HUES48 (cell line): ENCODE results near the gene UMPS.

Source experiments
- H3K27ac ChIP-seq: one replicate; pipeline ENCODE4 v1.7.0; 2013; ENCODE audit warnings: low read depth, low read length, inconsistent platforms
- H3K27me3 ChIP-seq: 2 replicates; pipeline ENCODE4 v1.6.1; 2013; ENCODE audit warnings: mild to moderate bottlenecking, low read length; ENCODE audit not compliant: control insufficient read depth, insufficient read depth
- H3K36me3 ChIP-seq: 2 replicates; pipeline ENCODE4 v1.6.1; 2013; ENCODE audit warnings: low read length; ENCODE audit not compliant: control insufficient read depth, insufficient read depth
- H3K4me1 ChIP-seq: 2 replicates; pipeline ENCODE4 v1.6.1; 2013; ENCODE audit warnings: mild to moderate bottlenecking, low read length; ENCODE audit not compliant: control insufficient read depth, insufficient read depth
- H3K4me3 ChIP-seq: 2 replicates; pipeline ENCODE4 v1.5.1; 2013; ENCODE audit warnings: mild to moderate bottlenecking, low read depth, low read length
- H3K9ac ChIP-seq: 2 replicates; pipeline ENCODE4 v1.6.1; 2013; ENCODE audit warnings: mild to moderate bottlenecking, low read depth, low read length, moderate library complexity
- H3K9me3 ChIP-seq: 2 replicates; pipeline ENCODE4 v1.6.1; 2013; ENCODE audit warnings: low read length; ENCODE audit not compliant: control insufficient read depth, insufficient read depth

Gene UMPS

GRCh38 chr3:124695369-124695768 is 34.9 kb upstream of the UMPS start:
- Histone ChIP-seq H3K9me3 (no peaks in the 10 kb centered on the region), H3K4me3 (no peak overlapping the region), H3K27ac (no peak overlapping the region), H3K27me3 (no peaks in the 10 kb centered on the region), H3K36me3 (no peaks in the 10 kb centered on the region), H3K9ac (no peak overlapping the region), H3K4me1 (no peaks in the 10 kb centered on the region)

- no peaks in the 10 kb centered on the region for H3K36me3 ChIP-seq
- H3K9me3 ChIP-seq: no peaks in the 10 kb centered on the region
- no peaks in the 10 kb centered on the region for H3K27me3 ChIP-seq
- H3K4me1 ChIP-seq: no peaks in the 10 kb centered on the region
- no peak overlapping the region for H3K9ac ChIP-seq
- no peak overlapping the region for H3K27ac ChIP-seq
- no peak overlapping the region for H3K4me3 ChIP-seq
Measured at GRCh38 chr3:124696006-124696405, 34.2 kb upstream of the UMPS start.

- H3K4me1 ChIP-seq: no peaks in the 10 kb centered on the region
- no peak overlapping the region for H3K9ac ChIP-seq
- H3K36me3 ChIP-seq: no peaks in the 10 kb centered on the region
- H3K27ac ChIP-seq: no peak overlapping the region
- H3K27me3 ChIP-seq: no peaks in the 10 kb centered on the region
- no peaks in the 10 kb centered on the region for H3K9me3 ChIP-seq
- H3K4me3 ChIP-seq: no peak overlapping the region
Measured at GRCh38 chr3:124697302-124697701, 33.0 kb upstream of the UMPS start.

- H3K9ac ChIP-seq: no peak overlapping the region
- H3K27me3 ChIP-seq: no peaks in the 10 kb centered on the region
- H3K36me3 ChIP-seq: no peaks in the 10 kb centered on the region
- no peak overlapping the region for H3K4me3 ChIP-seq
- peaks cover 4% of the 10 kb centered on the region; the same call in 1 of the 2 replicates for H3K4me1 ChIP-seq
- H3K27ac ChIP-seq: no peak overlapping the region
- no peaks in the 10 kb centered on the region for H3K9me3 ChIP-seq
Measured at GRCh38 chr3:124698030-124698770, 32.1 kb upstream of the UMPS start.

GRCh38 chr3:124699051-124699450 is 31.2 kb upstream of the UMPS start:
- Histone ChIP-seq H3K36me3 (no peaks in the 10 kb centered on the region), H3K27me3 (no peaks in the 10 kb centered on the region), H3K4me1 (peaks cover 4% of the 10 kb centered on the region; the same call in 1 of the 2 replicates), H3K9me3 (no peaks in the 10 kb centered on the region), H3K9ac (no peak overlapping the region), H3K27ac (no peak overlapping the region), H3K4me3 (no peak overlapping the region)

GRCh38 chr3:124699686-124700396 is 30.4 kb upstream of the UMPS start:
- Histone ChIP-seq H3K4me1 (peaks cover 4% of the 10 kb centered on the region; the same call in 1 of the 2 replicates), H3K9me3 (no peaks in the 10 kb centered on the region), H3K36me3 (no peaks in the 10 kb centered on the region), H3K4me3 (no peak overlapping the region), H3K27me3 (no peaks in the 10 kb centered on the region), H3K9ac (no peak overlapping the region), H3K27ac (no peak overlapping the region)

GRCh38 chr3:124700880-124701684 is 29.2 kb upstream of the UMPS start:
- no peak overlapping the region for H3K4me3 ChIP-seq
- no peak overlapping the region for H3K9ac ChIP-seq

GRCh38 chr3:124701687-124702086 is 28.6 kb upstream of the UMPS start:
- Histone ChIP-seq H3K27me3 (no peaks in the 10 kb centered on the region), H3K4me1 (peaks cover 4% of the 10 kb centered on the region; the same call in 1 of the 2 replicates), H3K9me3 (no peaks in the 10 kb centered on the region), H3K36me3 (no peaks in the 10 kb centered on the region), H3K4me3 (no peak overlapping the region), H3K27ac (no peak overlapping the region), H3K9ac (no peak overlapping the region)

More at GRCh38 chr3:124700880-124701684, 29.2 kb upstream of the UMPS start:
- Histone ChIP-seq H3K4me1 (peaks cover 4% of the 10 kb centered on the region; the same call in 1 of the 2 replicates), H3K36me3 (no peaks in the 10 kb centered on the region), H3K9me3 (no peaks in the 10 kb centered on the region), H3K27me3 (no peaks in the 10 kb centered on the region), H3K27ac (no peak overlapping the region)

GRCh38 chr3:124702950-124703349 is 27.3 kb upstream of the UMPS start:
- no peaks in the 10 kb centered on the region for H3K9me3 ChIP-seq
- no peak overlapping the region for H3K9ac ChIP-seq
- H3K4me1 ChIP-seq: peaks cover 11% of the 10 kb centered on the region
- H3K27me3 ChIP-seq: no peaks in the 10 kb centered on the region
- H3K4me3 ChIP-seq: no peak overlapping the region
- no peaks in the 10 kb centered on the region for H3K36me3 ChIP-seq
- no peak overlapping the region for H3K27ac ChIP-seq

- Histone ChIP-seq H3K4me3 (no peak overlapping the region), H3K27ac (no peak overlapping the region), H3K36me3 (no peaks in the 10 kb centered on the region), H3K9ac (no peak overlapping the region), H3K4me1 (peaks cover 15% of the 10 kb centered on the region), H3K9me3 (no peaks in the 10 kb centered on the region), H3K27me3 (no peaks in the 10 kb centered on the region)
Measured at GRCh38 chr3:124705552-124705951, 24.7 kb upstream of the UMPS start.
